ENCODE measurements around the gene POU6F2. TPM values are rescaled to one million over a fixed set of nuclear protein-coding genes. Genes with fewer than 3 reads are reported as not detected.

Gene POU6F2
- total RNA-seq, 1 experiment from 2014 or later = 2.9 TPM

DNA sequence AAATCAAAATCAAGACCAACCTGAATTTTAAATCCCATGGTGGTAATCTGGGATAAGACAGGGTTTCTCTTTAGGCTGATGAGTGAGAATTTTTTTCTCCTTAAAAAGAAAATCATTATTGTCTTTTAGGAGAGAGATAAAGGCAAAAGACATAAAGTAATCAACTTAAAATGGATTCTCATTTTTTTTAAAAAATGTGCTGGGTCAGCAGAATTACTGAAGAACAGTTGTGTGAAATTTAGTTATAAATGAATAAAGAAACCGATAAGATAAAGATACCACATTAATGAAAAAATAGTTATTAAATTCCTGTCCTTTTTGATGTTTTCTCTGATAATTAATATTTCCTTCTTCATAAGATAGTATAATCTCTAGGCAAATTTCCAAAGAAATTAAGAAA lies 427.2 kb downstream of the POU6F2 start:
- Mint-ChIP-seq H3K27ac (no peak overlapping the region), H3K4me3 (no peak overlapping the region), H3K27me3 (ENCODE audit: low read depth) (no peaks in the 10 kb centered on the region), H3K36me3 (no peaks in the 10 kb centered on the region), H3K9me3 (no peaks in the 10 kb centered on the region), H3K4me1 (peaks cover 48% of the 10 kb centered on the region)
- TF ChIP-seq ZNF232 (CRISPR knock-in tag; IDR thresholded peaks at IDR 0.05) (no peak), ZNF263 (CRISPR knock-in tag; IDR thresholded peaks at IDR 0.05; ENCODE audit: low read depth) (no peak), CREM (CRISPR knock-in tag; IDR thresholded peaks at IDR 0.05) (no peak), TP53 (CRISPR knock-in tag; IDR thresholded peaks at IDR 0.05) (no peak)
- TF ChIP-seq, protein P1, sequence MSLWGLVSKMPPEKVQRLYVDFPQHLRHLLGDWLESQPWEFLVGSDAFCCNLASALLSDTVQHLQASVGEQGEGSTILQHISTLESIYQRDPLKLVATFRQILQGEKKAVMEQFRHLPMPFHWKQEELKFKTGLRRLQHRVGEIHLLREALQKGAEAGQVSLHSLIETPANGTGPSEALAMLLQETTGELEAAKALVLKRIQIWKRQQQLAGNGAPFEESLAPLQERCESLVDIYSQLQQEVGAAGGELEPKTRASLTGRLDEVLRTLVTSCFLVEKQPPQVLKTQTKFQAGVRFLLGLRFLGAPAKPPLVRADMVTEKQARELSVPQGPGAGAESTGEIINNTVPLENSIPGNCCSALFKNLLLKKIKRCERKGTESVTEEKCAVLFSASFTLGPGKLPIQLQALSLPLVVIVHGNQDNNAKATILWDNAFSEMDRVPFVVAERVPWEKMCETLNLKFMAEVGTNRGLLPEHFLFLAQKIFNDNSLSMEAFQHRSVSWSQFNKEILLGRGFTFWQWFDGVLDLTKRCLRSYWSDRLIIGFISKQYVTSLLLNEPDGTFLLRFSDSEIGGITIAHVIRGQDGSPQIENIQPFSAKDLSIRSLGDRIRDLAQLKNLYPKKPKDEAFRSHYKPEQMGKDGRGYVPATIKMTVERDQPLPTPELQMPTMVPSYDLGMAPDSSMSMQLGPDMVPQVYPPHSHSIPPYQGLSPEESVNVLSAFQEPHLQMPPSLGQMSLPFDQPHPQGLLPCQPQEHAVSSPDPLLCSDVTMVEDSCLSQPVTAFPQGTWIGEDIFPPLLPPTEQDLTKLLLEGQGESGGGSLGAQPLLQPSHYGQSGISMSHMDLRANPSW (CRISPR knock-in tag; conservative IDR thresholded peaks at IDR 0.05; ENCODE audit: low read depth) = no peak
- TF ChIP-seq, protein P2, sequence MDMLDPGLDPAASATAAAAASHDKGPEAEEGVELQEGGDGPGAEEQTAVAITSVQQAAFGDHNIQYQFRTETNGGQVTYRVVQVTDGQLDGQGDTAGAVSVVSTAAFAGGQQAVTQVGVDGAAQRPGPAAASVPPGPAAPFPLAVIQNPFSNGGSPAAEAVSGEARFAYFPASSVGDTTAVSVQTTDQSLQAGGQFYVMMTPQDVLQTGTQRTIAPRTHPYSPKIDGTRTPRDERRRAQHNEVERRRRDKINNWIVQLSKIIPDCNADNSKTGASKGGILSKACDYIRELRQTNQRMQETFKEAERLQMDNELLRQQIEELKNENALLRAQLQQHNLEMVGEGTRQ (CRISPR knock-in tag; IDR thresholded peaks at IDR 0.05) = no peak
- TF ChIP-seq, protein P3, sequence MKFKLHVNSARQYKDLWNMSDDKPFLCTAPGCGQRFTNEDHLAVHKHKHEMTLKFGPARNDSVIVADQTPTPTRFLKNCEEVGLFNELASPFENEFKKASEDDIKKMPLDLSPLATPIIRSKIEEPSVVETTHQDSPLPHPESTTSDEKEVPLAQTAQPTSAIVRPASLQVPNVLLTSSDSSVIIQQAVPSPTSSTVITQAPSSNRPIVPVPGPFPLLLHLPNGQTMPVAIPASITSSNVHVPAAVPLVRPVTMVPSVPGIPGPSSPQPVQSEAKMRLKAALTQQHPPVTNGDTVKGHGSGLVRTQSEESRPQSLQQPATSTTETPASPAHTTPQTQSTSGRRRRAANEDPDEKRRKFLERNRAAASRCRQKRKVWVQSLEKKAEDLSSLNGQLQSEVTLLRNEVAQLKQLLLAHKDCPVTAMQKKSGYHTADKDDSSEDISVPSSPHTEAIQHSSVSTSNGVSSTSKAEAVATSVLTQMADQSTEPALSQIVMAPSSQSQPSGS (CRISPR knock-in tag; IDR thresholded peaks at IDR 0.05; ENCODE audit: borderline replicate concordance, low read depth) = no peak
- TF ChIP-seq, protein P4, sequence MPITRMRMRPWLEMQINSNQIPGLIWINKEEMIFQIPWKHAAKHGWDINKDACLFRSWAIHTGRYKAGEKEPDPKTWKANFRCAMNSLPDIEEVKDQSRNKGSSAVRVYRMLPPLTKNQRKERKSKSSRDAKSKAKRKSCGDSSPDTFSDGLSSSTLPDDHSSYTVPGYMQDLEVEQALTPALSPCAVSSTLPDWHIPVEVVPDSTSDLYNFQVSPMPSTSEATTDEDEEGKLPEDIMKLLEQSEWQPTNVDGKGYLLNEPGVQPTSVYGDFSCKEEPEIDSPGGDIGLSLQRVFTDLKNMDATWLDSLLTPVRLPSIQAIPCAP (CRISPR knock-in tag; IDR thresholded peaks at IDR 0.05) = no peak
- ATAC-seq = no peak
- ChIA-PET POLR2A (no interaction called here), CTCF (no interaction called here)
- DNase-seq (ENCODE audit: low spot score) = no peak

DNA sequence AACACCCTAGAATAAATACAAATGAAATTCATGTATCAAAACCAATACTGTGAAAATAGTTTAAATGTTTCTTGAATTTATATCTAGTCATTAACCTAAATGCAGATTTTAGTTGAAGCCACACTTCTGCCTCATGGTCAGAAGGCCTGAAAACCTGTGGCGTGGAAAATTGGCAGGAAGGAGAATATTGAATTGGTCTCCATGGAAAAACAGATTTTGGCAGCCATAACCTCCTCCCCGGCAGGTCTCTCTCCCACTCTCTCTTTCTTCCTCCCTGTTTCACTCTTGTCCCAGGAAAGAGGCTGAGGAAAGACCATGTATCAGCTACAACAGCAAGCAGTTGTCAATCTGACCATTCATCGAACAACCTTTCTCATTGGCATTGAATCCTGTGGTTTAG lies 427.9 kb downstream of the POU6F2 start:
- Mint-ChIP-seq H3K27ac (no peak overlapping the region), H3K4me1 (peaks cover 41% of the 10 kb centered on the region), H3K9me3 (no peaks in the 10 kb centered on the region), H3K36me3 (no peaks in the 10 kb centered on the region), H3K4me3 (no peak overlapping the region), H3K27me3 (ENCODE audit: low read depth) (no peaks in the 10 kb centered on the region)
- ATAC-seq (no peak), DNase-seq (ENCODE audit: low spot score) (no peak)
- ChIA-PET POLR2A (no interaction called here), CTCF (interaction anchor here (0.9 kb wide), 1 partner anchor 12 kb away, joined by 4 read pairs; no protein-coding TSS in a partner anchor)
- TF ChIP-seq NR1H2 (CRISPR knock-in tag; IDR thresholded peaks at IDR 0.05) (no peak), NR2C2 (CRISPR knock-in tag; IDR thresholded peaks at IDR 0.05) (no peak), EMX1 (CRISPR knock-in tag; IDR thresholded peaks at IDR 0.05) (no peak)
- TF ChIP-seq, protein P3 (CRISPR knock-in tag; IDR thresholded peaks at IDR 0.05; ENCODE audit: borderline replicate concordance, low read depth) = no peak
- TF ChIP-seq, protein P5, sequence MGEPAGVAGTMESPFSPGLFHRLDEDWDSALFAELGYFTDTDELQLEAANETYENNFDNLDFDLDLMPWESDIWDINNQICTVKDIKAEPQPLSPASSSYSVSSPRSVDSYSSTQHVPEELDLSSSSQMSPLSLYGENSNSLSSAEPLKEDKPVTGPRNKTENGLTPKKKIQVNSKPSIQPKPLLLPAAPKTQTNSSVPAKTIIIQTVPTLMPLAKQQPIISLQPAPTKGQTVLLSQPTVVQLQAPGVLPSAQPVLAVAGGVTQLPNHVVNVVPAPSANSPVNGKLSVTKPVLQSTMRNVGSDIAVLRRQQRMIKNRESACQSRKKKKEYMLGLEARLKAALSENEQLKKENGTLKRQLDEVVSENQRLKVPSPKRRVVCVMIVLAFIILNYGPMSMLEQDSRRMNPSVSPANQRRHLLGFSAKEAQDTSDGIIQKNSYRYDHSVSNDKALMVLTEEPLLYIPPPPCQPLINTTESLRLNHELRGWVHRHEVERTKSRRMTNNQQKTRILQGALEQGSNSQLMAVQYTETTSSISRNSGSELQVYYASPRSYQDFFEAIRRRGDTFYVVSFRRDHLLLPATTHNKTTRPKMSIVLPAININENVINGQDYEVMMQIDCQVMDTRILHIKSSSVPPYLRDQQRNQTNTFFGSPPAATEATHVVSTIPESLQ (CRISPR knock-in tag; IDR thresholded peaks at IDR 0.05) = no peak
- TF ChIP-seq, protein P6, sequence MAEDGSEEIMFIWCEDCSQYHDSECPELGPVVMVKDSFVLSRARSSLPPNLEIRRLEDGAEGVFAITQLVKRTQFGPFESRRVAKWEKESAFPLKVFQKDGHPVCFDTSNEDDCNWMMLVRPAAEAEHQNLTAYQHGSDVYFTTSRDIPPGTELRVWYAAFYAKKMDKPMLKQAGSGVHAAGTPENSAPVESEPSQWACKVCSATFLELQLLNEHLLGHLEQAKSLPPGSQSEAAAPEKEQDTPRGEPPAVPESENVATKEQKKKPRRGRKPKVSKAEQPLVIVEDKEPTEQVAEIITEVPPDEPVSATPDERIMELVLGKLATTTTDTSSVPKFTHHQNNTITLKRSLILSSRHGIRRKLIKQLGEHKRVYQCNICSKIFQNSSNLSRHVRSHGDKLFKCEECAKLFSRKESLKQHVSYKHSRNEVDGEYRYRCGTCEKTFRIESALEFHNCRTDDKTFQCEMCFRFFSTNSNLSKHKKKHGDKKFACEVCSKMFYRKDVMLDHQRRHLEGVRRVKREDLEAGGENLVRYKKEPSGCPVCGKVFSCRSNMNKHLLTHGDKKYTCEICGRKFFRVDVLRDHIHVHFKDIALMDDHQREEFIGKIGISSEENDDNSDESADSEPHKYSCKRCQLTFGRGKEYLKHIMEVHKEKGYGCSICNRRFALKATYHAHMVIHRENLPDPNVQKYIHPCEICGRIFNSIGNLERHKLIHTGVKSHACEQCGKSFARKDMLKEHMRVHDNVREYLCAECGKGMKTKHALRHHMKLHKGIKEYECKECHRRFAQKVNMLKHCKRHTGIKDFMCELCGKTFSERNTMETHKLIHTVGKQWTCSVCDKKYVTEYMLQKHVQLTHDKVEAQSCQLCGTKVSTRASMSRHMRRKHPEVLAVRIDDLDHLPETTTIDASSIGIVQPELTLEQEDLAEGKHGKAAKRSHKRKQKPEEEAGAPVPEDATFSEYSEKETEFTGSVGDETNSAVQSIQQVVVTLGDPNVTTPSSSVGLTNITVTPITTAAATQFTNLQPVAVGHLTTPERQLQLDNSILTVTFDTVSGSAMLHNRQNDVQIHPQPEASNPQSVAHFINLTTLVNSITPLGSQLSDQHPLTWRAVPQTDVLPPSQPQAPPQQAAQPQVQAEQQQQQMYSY (CRISPR knock-in tag; IDR thresholded peaks at IDR 0.05) = no peak
- TF ChIP-seq, protein P7, sequence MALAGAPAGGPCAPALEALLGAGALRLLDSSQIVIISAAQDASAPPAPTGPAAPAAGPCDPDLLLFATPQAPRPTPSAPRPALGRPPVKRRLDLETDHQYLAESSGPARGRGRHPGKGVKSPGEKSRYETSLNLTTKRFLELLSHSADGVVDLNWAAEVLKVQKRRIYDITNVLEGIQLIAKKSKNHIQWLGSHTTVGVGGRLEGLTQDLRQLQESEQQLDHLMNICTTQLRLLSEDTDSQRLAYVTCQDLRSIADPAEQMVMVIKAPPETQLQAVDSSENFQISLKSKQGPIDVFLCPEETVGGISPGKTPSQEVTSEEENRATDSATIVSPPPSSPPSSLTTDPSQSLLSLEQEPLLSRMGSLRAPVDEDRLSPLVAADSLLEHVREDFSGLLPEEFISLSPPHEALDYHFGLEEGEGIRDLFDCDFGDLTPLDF (CRISPR knock-in tag; IDR thresholded peaks at IDR 0.05) = no peak
- TF ChIP-seq, protein P8, sequence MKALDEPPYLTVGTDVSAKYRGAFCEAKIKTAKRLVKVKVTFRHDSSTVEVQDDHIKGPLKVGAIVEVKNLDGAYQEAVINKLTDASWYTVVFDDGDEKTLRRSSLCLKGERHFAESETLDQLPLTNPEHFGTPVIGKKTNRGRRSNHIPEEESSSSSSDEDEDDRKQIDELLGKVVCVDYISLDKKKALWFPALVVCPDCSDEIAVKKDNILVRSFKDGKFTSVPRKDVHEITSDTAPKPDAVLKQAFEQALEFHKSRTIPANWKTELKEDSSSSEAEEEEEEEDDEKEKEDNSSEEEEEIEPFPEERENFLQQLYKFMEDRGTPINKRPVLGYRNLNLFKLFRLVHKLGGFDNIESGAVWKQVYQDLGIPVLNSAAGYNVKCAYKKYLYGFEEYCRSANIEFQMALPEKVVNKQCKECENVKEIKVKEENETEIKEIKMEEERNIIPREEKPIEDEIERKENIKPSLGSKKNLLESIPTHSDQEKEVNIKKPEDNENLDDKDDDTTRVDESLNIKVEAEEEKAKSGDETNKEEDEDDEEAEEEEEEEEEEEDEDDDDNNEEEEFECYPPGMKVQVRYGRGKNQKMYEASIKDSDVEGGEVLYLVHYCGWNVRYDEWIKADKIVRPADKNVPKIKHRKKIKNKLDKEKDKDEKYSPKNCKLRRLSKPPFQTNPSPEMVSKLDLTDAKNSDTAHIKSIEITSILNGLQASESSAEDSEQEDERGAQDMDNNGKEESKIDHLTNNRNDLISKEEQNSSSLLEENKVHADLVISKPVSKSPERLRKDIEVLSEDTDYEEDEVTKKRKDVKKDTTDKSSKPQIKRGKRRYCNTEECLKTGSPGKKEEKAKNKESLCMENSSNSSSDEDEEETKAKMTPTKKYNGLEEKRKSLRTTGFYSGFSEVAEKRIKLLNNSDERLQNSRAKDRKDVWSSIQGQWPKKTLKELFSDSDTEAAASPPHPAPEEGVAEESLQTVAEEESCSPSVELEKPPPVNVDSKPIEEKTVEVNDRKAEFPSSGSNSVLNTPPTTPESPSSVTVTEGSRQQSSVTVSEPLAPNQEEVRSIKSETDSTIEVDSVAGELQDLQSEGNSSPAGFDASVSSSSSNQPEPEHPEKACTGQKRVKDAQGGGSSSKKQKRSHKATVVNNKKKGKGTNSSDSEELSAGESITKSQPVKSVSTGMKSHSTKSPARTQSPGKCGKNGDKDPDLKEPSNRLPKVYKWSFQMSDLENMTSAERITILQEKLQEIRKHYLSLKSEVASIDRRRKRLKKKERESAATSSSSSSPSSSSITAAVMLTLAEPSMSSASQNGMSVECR (CRISPR knock-in tag; IDR thresholded peaks at IDR 0.05; ENCODE audit: borderline replicate concordance) = no peak
